ENCODE results near the gene ZBTB16. TPM values are rescaled to one million over a fixed set of nuclear protein-coding genes. Genes with fewer than 3 reads are reported as not detected.

The ZBTB16 gene
- total and polyA plus RNA-seq, 4 donors: 21.4 to 224 (median 102) TPM

DNA sequence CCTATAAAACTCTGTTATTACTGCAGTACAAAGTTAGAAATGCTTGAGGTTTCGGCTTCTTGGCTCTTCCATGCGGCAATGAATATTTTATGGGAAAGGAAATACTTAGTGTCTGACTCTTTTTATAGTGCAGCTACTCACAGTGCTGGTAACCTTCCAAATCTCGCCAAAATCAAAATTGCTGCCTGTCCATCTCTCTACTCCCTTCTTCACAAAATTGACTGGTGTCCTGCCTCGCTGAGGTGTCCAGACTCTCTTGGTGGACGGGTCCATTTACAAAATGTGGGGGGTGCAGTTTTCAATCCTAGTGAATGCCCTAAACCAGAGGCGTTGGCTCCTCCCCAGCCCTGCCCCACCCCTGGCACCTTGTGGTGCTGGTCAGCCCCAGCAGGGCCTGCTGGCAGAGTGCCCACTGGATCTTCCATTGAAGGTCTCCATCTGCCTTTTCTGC is 73.5 kb downstream of the ZBTB16 start:
- ATAC-seq (ENCODE audit: insufficient read depth, low FRiP score): no peak
- 89 to 90% methylated on average over 6 of the region's 6 CpGs for WGBS, 2 donors
- DNase-seq: no peak

DNA sequence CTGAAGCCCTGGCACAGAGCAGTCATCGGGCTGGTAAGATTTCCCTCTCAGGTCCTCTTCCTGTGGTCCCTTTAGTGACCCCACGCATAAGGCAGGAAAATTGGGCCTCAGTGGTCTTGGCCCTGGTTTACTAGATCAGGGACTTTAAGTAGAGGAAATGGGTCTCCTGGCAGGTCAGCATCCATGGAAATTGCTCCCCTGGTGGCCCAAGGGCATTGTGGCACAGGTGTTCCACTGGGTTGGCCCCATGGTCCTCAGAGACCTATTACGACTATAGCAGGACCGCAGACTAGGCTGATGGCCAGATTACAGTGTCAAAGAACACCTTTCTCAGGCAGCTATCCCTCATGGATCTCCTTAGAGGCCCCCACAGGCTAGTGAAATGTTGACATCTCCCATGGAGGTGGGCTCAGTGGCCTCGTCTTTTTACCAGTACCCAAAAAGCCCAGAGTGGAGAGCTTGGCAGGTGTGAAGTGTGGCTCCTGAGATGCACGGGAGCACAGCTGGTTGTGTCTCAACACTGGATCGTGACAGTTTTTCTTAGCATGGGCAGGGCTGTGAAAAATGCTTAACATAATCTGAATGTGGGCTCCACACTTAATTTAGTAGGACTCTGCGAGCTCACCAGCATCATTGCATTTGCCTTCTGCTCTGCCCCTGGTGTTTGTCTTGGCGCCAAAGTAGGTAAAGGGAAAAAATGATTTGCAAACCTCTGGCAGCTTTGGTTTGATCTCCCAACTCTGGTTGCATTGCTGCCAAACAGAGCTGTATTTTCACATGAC is 74.2 kb downstream of the ZBTB16 start:
- no peak for ATAC-seq (ENCODE audit: insufficient read depth, low FRiP score)
- Histone ChIP-seq H3K36me3 (ENCODE audit: control insufficient read depth in 4 of 4, insufficient read depth in 4 of 4, low read length in 4 of 4) (peaks cover 0 to 8% (median 0%) of the 10 kb centered on the region in 4 donors), H3K27ac (ENCODE audit: low read depth in 1 of 2, low read length in 1 of 2) (peak overlapping the region; percentile 55 to 65), H3K9me3 (ENCODE audit: control insufficient read depth in 4 of 4, insufficient read depth in 3 of 4, low read length in 3 of 4) (no peaks in the 10 kb centered on the region), H3K27me3 (ENCODE audit: control insufficient read depth in 3 of 3, insufficient read depth in 3 of 3, low read length in 2 of 3) (no peaks in the 10 kb centered on the region), H3K4me1 (ENCODE audit: control insufficient read depth in 5 of 5, insufficient read depth in 5 of 5, low read length in 5 of 5) (peaks cover 0 to 88% (median 12%) of the 10 kb centered on the region in 5 donors), H3K4me3 (no peak overlapping the region), H3K9ac (ENCODE audit: insufficient read depth in 1 of 2, low read length in 2 of 2) (no peak overlapping the region)
- WGBS, 2 donors: 91 to 93% methylated on average over 9 of the region's 9 CpGs
- TF ChIP-seq, protein P1, sequence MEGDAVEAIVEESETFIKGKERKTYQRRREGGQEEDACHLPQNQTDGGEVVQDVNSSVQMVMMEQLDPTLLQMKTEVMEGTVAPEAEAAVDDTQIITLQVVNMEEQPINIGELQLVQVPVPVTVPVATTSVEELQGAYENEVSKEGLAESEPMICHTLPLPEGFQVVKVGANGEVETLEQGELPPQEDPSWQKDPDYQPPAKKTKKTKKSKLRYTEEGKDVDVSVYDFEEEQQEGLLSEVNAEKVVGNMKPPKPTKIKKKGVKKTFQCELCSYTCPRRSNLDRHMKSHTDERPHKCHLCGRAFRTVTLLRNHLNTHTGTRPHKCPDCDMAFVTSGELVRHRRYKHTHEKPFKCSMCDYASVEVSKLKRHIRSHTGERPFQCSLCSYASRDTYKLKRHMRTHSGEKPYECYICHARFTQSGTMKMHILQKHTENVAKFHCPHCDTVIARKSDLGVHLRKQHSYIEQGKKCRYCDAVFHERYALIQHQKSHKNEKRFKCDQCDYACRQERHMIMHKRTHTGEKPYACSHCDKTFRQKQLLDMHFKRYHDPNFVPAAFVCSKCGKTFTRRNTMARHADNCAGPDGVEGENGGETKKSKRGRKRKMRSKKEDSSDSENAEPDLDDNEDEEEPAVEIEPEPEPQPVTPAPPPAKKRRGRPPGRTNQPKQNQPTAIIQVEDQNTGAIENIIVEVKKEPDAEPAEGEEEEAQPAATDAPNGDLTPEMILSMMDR (IDR thresholded peaks at IDR 0.05; ENCODE audit: control extremely low read depth, extremely low read depth): no peak
- DNase-seq: no peak

More for the DNA sequence above, 73.5 kb downstream of the ZBTB16 start:
- Histone ChIP-seq H3K4me1 (ENCODE audit: control insufficient read depth in 5 of 5, insufficient read depth in 5 of 5, low read length in 5 of 5) (peaks cover 0 to 90% (median 12%) of the 10 kb centered on the region in 5 donors), H3K36me3 (ENCODE audit: control insufficient read depth in 4 of 4, insufficient read depth in 4 of 4, low read length in 4 of 4) (peaks cover 0 to 10% (median 0%) of the 10 kb centered on the region in 4 donors), H3K9me3 (ENCODE audit: control insufficient read depth in 4 of 4, insufficient read depth in 3 of 4, low read length in 3 of 4) (no peaks in the 10 kb centered on the region), H3K9ac (ENCODE audit: insufficient read depth in 1 of 2, low read length in 2 of 2) (no peak overlapping the region), H3K4me3 (no peak overlapping the region), H3K27me3 (ENCODE audit: control insufficient read depth in 3 of 3, insufficient read depth in 3 of 3, low read length in 2 of 3) (no peaks in the 10 kb centered on the region), H3K27ac (ENCODE audit: low read depth in 1 of 2, low read length in 1 of 2) (peak overlapping the region; percentile 55 to 65)
- TF ChIP-seq, protein P1 (IDR thresholded peaks at IDR 0.05; ENCODE audit: control extremely low read depth, extremely low read depth): no peak

DNA sequence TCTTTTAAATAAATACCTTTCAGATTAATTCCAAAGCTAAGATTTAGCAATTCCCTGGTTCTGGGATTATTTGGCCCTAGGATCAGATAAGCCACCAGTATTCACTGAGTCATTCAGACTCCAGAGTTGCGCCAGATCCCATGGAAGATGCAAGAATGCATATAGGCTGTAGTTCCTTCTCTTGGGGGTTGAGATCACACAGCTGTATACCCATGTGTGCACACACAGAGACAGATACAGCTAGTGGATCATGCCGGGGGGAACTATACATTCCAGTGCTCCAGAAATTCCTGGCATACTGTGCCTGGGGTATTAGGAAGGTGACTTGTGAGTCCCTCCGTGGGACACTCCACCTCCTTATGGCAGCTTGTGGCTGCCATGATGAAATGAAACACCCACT is 75.4 kb downstream of the ZBTB16 start:
- TF ChIP-seq, protein P1 (IDR thresholded peaks at IDR 0.05; ENCODE audit: control extremely low read depth, extremely low read depth): no peak
- Histone ChIP-seq H3K27ac (ENCODE audit: low read depth in 1 of 2, low read length in 1 of 2) (peak overlapping the region in 1 of 2 donors; percentile 26), H3K9ac (ENCODE audit: insufficient read depth in 1 of 2, low read length in 2 of 2) (no peak overlapping the region), H3K27me3 (ENCODE audit: control insufficient read depth in 3 of 3, insufficient read depth in 3 of 3, low read length in 2 of 3) (no peaks in the 10 kb centered on the region), H3K9me3 (ENCODE audit: control insufficient read depth in 4 of 4, insufficient read depth in 3 of 4, low read length in 3 of 4) (no peaks in the 10 kb centered on the region), H3K36me3 (ENCODE audit: control insufficient read depth in 4 of 4, insufficient read depth in 4 of 4, low read length in 4 of 4) (peaks cover 0 to 7% (median 0%) of the 10 kb centered on the region in 4 donors), H3K4me3 (no peak overlapping the region), H3K4me1 (ENCODE audit: control insufficient read depth in 5 of 5, insufficient read depth in 5 of 5, low read length in 5 of 5) (peaks cover 3 to 87% (median 20%) of the 10 kb centered on the region in 5 donors)
- peak; percentile 10 to 37 (median 24) for DNase-seq
- WGBS, 2 donors: 84 to 87% methylated on average over 3 of the region's 3 CpGs
- ATAC-seq (ENCODE audit: insufficient read depth, low FRiP score): no peak
